ENCODE measurements around the gene GPSM1.
"Not testable (repeated sequence)": the region's sequence is repeated elsewhere in the genome, so short reads cannot be mapped to it uniquely, and the experiment has no call there.

Gene GPSM1

GRCh38 chr9:136318111-136318775 is 9.1 kb upstream of the GPSM1 start:
- DNase-seq, result no peak

- DNase-seq, result peak in 1 of 14 donors; percentile 21
Observed at GRCh38 chr9:136318776-136319241, 8.5 kb upstream of the GPSM1 start.

DNA sequence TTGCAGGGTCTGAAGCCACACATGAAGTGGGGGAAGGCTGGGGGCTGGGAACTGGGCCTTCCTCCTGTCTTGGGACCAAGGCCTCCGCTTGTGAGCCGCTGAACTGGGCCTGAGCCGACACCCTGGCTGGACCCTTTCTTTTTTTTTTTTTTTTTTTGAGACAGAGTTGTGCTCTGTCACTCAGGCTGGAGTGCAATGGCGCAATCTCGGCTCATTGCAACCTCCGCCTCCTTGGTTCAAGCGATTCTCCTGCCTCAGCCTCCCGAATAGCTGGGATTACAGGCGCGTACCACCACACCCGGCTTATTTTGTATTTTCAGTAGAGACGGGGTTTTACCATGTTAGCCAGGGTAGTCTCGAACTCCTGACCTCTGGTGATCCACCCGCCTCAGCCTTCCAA is 8.1 kb upstream of the GPSM1 start:
- DNase-seq, result not testable (repeated sequence)

DNA sequence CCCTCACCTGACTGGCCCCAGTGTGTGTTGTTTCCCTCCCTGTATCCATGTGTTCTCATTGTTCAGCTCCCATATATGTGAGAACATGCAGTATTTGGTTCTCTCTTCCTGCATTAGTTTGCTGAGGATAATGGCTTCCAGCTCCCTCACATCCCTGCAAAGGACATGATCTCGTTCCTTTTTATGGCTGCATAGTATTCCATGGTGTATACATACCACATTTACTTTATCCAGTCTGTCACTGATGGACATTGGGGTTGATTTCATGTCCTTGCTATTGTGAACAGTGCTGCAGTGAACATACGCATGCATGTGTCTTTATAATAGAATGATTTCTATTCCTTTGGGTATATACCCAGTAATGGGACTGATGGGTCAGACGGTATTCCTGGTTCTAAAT is 7.4 kb upstream of the GPSM1 start:
- not testable (repeated sequence) for DNase-seq

- not testable (repeated sequence) for DNase-seq
Observed at GRCh38 chr9:136320972-136321371, 6.4 kb upstream of the GPSM1 start.

GRCh38 chr9:136321561-136321960 is 5.8 kb upstream of the GPSM1 start:
- no peak for DNase-seq

GRCh38 chr9:136322756-136323330 is 4.5 kb upstream of the GPSM1 start:
- no peak for DNase-seq

DNA sequence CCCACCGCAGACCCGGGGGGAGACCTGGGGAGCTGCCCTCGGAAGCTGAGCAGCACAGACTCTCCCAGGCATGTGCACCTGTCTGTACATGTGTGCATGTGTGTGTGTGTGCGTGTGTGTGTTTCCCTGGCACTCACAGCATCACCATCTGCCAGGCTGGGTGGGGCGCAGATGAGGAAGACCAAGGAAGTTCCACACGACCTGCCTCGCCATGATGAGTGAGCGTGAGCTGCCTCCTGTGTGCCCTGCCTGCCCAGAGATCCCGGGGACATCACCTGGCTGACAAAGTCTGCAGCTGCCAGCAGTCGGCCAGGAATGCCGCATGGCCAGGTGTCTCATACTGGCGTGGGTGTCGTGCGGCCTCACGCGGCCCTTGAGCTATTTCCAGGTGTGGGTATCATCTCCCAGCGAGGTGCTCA is 4.0 kb upstream of the GPSM1 start:
- peak in 1 of 14 donors; percentile 38 for DNase-seq

DNA sequence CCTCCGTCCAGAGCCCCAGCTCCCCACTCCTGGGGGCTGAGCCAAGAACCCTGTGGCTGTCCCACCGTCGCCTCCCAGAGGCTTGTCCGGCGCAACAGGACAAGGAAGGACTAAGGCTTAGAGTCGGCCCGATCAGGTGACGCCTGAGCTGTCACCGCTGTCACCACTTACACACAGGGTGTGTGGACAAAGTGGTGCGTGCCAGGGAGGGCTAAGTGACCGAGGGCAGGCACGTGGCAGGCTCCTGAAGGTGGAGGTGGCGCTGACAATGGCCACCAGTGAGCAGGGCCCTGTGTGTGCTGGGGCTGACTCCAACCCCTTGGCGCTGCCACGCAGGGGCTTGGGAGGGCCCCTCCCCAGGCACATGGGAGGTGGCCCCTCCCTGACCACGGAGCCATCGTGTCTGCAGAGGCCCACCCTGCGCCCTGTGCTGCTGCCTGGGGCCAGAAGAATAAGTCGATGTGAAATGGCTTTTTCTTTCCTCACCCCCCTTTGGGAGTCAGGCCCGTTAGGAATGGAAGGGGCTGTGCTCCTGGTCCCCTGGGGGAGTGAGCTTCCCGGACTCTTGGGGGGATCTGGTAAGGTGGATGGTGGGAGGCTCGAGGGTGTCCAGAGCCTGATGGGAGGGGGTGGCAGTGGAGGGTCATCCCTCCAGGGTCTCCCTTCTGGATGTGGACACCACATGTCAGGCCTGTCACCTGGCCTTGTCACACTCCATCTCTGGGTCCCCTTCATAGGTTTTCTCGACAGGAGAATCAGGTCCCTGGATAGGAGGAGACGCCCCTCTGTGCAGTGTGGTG is 2.6 kb upstream of the GPSM1 start:
- DNase-seq, result no peak

DNA sequence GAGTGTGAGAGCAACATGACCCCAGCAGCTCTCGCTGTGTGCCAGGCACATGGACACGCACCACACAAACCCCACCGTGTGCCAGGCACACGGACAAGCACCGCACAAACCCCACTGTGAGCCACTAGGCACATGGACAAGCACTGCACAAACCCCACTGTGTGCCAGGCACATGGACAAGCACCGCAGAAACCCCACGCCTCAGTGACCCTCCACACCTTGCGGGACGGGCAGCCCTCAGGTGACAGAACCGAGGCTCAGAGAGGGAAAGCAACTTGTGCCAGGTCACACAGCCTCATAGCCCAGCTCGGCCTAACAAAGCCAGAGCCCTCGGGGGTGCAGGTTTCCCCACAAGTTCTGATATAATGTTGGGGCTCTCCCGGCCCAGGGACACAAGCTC is 2.0 kb upstream of the GPSM1 start:
- DNase-seq, result no peak

DNA sequence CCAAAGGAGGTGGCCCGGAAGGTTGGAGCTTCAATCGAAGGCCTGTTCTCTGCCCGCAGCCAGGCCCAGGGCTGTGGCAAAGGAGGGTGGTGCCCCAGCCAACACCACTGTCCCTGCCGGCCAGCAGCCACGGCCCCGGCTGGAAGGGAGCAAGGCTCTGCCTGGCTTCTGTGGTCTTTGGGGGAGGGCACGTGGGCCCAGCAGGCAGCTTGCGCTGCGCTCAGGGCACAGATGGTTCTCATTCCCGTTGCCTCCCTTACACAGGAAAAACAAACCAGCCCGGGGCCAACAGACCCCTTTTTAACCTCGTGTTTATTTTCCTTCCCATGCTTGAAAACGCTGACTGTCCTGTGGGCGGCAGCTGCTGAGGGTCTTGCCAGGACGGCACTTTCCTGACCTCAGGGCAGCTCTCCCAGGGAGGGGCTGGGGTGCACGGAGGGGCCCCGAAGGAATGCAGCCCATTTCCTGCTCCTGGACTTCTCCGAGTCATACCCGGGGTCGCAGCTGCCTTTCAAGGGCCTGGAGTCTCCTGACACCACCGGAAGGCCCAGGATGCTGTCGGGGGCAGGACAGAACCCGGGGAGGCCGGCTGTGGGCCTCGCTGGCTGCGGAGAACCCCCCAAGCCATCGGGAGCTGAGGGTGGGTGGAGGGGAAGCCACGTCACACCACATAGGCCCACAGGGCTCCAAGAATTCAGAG is 1.1 kb upstream of the GPSM1 start:
- DNase-seq, result peak in 7 of 14 donors; percentile 9 to 67 (median 35)

GRCh38 chr9:136326761-136327303 is 507 bp upstream of the GPSM1 start:
- DNase-seq, result peak in 1 of 14 donors; percentile 44

DNA sequence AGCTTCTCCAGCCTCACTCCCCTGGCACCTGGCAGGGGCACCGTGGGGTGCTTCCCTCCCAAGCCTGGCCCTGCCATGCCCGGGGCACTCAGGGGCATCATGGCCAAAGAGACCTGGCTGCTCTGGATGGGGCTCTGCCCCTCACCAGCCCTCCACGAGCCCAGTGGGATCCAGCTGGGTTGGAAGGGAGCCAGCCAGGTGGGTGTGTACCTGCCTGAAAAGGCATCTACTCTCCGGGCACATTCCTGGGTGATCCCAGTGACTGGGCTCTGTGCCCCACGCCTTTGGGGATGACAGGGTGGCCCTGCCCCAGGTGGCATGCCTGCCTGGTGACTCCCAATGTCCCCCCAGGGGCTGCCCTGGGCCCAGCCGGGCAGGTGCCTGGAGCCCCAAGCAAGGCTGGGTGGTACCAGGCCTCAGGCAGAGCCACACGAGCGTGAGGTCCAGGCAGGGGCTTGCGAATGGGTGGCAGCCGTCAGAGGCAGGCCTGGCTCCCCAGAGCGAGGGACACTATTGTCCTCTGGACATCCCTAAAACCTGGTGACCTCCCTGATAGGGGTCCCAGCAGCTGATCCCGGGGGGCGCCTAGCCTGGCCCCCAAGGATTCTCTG is 777 bp downstream of the GPSM1 start:
- DNase-seq, result peak in 3 of 14 donors; percentile 36 to 68 (median 47)

DNA sequence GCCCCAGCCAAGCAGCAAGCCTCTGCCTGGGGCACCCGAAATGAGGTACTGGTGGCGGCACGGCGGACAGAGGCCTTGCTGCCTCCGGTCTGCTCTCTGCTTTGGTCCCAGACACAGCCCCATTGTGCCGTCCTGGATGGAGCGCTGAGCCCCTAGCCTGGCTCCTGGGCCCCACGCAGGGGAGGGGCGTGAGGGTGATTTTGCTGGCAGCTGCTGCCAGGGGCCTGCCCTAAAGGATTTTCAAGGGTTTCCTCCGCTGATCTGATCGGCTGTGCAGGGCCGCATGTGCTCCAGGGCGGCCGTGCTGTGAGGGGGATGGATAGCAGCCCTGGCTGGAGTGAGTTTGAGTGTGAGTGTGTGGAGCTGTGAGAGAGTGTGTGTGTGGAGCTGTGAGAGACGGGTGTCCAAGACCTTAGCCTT is 1.3 kb downstream of the GPSM1 start:
- peak in 8 of 14 donors; percentile 22 to 68 (median 40) for DNase-seq

DNA sequence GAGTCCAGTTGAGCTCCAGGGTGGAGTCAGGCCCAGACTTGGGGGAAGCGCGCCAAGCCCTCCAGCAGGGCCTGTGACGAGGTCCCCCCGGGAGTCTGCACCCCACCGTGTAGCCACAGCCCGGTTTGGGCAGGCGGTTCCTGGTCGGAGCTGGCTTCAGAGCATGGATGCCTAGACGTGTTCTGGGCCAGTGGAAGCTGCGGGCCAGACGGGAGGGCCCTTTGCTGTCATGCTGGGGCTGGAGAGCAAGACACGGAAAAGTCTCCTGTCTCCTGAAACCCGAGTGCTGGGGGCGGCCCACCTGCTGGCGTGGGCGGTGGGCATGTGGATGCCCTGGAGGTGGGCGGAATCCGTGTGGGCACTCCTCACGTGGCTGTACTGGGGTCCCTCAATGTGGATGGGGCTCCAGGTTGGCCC is 1.9 kb downstream of the GPSM1 start:
- DNase-seq, result no peak

DNA sequence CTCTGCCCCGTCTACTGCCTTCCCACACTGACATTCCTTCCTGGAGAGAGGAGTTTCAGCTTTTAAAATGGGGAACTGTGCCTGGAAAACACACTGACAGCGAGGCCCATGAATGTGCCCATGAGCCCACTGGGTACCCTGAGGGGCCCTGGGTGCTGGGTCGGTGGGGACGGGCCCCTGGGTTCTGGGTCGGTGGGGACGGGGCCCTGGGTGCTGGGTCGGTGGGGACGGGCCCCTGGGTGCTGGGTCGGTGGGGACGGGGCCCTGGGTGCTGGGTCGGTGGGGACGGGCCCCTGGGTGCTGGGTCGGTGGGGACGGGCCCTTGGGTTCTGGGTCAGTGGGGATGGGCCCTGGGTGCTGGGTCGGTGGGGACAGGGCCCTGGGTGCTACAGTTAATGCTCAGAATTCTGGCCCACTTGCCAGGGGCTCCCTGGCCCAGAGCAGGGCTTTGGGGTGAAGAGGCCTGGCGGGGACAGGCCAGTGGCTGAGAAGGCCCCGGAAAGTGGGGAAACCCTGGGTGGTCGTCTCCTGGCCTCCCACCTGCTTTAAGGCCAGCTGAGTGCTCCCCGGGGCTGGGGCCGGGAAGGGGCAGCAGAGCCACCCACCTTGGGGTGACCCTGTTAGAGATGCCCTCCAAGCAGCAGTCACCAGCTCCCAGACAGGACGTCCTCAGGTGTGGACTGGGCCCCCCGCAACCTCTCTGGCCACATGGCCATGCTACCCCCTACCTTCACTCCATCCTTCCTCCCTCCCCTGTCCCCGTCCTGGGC is 2.5 kb downstream of the GPSM1 start:
- no peak for DNase-seq

- no peak for DNase-seq
Observed at GRCh38 chr9:136330406-136330990, 3.2 kb downstream of the GPSM1 start.

- no peak for DNase-seq
Observed at GRCh38 chr9:136331030-136331429, 3.7 kb downstream of the GPSM1 start.

GRCh38 chr9:136331556-136332481 is 4.5 kb downstream of the GPSM1 start:
- DNase-seq, result no peak

Data from C1 segment of cervical spinal cord (tissue), 14 donors.